Measurements from ENCODE around the gene PLEKHA6.
A peak's percentile ranks its signal among the peaks of the same experiment; 100 is the strongest.

The PLEKHA6 gene

GRCh38 chr1:204353213-204353910 is 6.4 kb downstream of the PLEKHA6 start:
- DNase-seq = no peak

GRCh38 chr1:204350857-204351573 is 8.7 kb downstream of the PLEKHA6 start:
- peak in 1 of 2 experiments; percentile 79 for DNase-seq

- no peak for DNase-seq
These were observed 9.4 kb downstream of the PLEKHA6 start for GRCh38 chr1:204350312-204350711.

GRCh38 chr1:204349602-204350001 is 10.1 kb downstream of the PLEKHA6 start:
- no peak for DNase-seq

GRCh38 chr1:204348722-204349121 is 11.0 kb downstream of the PLEKHA6 start:
- no peak for DNase-seq

- no peak for DNase-seq
These were observed 11.5 kb downstream of the PLEKHA6 start for GRCh38 chr1:204348242-204348641.

- DNase-seq = no peak
These were observed 13.6 kb downstream of the PLEKHA6 start for GRCh38 chr1:204345941-204346645.

- DNase-seq = peak; percentile 33 to 42
These were observed 14.3 kb downstream of the PLEKHA6 start for GRCh38 chr1:204345438-204345841.

- peak in 1 of 2 experiments; percentile 35 for DNase-seq
These were observed 14.9 kb downstream of the PLEKHA6 start for GRCh38 chr1:204344665-204345355.

GRCh38 chr1:204343802-204344201 is 15.9 kb downstream of the PLEKHA6 start:
- DNase-seq = no peak

- no peak for DNase-seq
These were observed 16.5 kb downstream of the PLEKHA6 start for GRCh38 chr1:204343247-204343646.

- no peak for DNase-seq
These were observed 17.4 kb downstream of the PLEKHA6 start for GRCh38 chr1:204342310-204342709.

- no peak for DNase-seq
These were observed 18.3 kb downstream of the PLEKHA6 start for GRCh38 chr1:204341380-204341779.

- DNase-seq = peak; percentile 44 to 84
These were observed 19.4 kb downstream of the PLEKHA6 start for GRCh38 chr1:204340081-204340889.

GRCh38 chr1:204339541-204339940 is 20.2 kb downstream of the PLEKHA6 start:
- DNase-seq = no peak

GRCh38 chr1:204338997-204339396 is 20.7 kb downstream of the PLEKHA6 start:
- no peak for DNase-seq

- DNase-seq = no peak
These were observed 21.4 kb downstream of the PLEKHA6 start for GRCh38 chr1:204338360-204338759.

- no peak for DNase-seq
These were observed 22.1 kb downstream of the PLEKHA6 start for GRCh38 chr1:204337583-204337982.

GRCh38 chr1:204337036-204337429 is 22.7 kb downstream of the PLEKHA6 start:
- DNase-seq = no peak

- DNase-seq = no peak
These were observed 23.2 kb downstream of the PLEKHA6 start for GRCh38 chr1:204336421-204337035.

GRCh38 chr1:204335533-204335932 is 24.2 kb downstream of the PLEKHA6 start:
- DNase-seq = no peak

GRCh38 chr1:204335085-204335484 is 24.6 kb downstream of the PLEKHA6 start:
- DNase-seq = no peak
